Heart right ventricle (tissue), 16 donors: Measurements from ENCODE around the gene RPGRIP1. TPM values are rescaled to one million over a fixed set of nuclear protein-coding genes. Genes with fewer than 3 reads are reported as not detected.

Source experiments
- ATAC-seq, 8 donors: fragments of 200-7000 bp; cut with Tn5 transposase; one replicate each; pipeline ENCODE4 v1.9.1; 2020; ENCODE audit warnings: mild to moderate bottlenecking in 8 of 8, moderate library complexity in 8 of 8, moderate number of reproducible peaks in 1 of 8
- DNase-seq, 2 donors: peaks; one replicate each; pipeline ENCODE4 v3.0.0-alpha.2; 2020
- H3K27ac ChIP-seq, 10 donors: fragments of 200-600 bp; sonication (generic) in 2 of 10; one replicate each; pipeline versions ENCODE4 v1.5.0 to v1.8.0; 2020 to 2022; ENCODE audit warnings: mild to moderate bottlenecking in 3 of 10
- H3K27me3 ChIP-seq, 7 donors: fragments of 200-600 bp; one replicate each; pipeline ENCODE4 v1.8.0; 2021 to 2022; ENCODE audit warnings: mild to moderate bottlenecking in 2 of 7
- H3K36me3 ChIP-seq, 9 donors: fragments of 200-600 bp; sonication (generic) in 1 of 9; one replicate each; pipeline versions ENCODE4 v1.5.0 to v1.8.0; 2020 to 2022; ENCODE audit warnings: mild to moderate bottlenecking in 2 of 9
- H3K4me1 ChIP-seq, 9 donors: fragments of 200-600 bp; sonication (generic) in 1 of 9; one replicate each; pipeline versions ENCODE4 v1.5.0 to v1.8.0; 2020 to 2022; ENCODE audit warnings: mild to moderate bottlenecking in 4 of 9
- H3K4me3 ChIP-seq, 10 donors: fragments of 200-600 bp; sonication (generic) in 2 of 10; one replicate each; pipeline versions ENCODE4 v1.5.0 to v1.8.0; 2020 to 2022; ENCODE audit warnings: mild to moderate bottlenecking in 7 of 10, moderate library complexity in 2 of 10
- H3K9me3 ChIP-seq, 11 donors: fragments of 200-600 bp in 10 of 11; sonication (generic) in 2 of 11; one replicate each; pipeline versions ENCODE4 v1.5.0 to v1.8.0; 2013 to 2022; ENCODE audit warnings: mild to moderate bottlenecking in 2 of 11, control low read depth in 1 of 11, moderate library complexity in 1 of 11
- WGBS, 2 donors: extraction: QIAGEN DNeasy Blood & Tissue Kit; methylation state at CpG; one replicate each; pipeline ENCODE4 v1.1.7; 2013; ENCODE audit warnings: inconsistent platforms in 1 of 2; 5-methylcytosine and 5-hydroxymethylcytosine counted together
- intact Hi-C, 10 donors: fragments of 100-400 bp; cut with DNase I; formaldehyde crosslinking; loops; one replicate each; pipeline versions ENCODE4 v1.11.1 to v1.14.2; 2022
- polyA plus RNA-seq, 2 donors: library from polyadenylated mRNA; stranded (reverse); fragments of 200-250 nt; gene quantifications; one replicate each; pipeline ENCODE4 v1.2.3, GENCODE V29; 2013
- total RNA-seq, 10 donors: library from RNA; stranded (reverse); fragmentation: NEBNext Ultra II Directional in 3 of 10; extraction: Animal tissue kit (Norgen Biotek cat#: 25700) in 3 of 10; gene quantifications; one replicate each; pipeline versions ENCODE4 v1.2.1 to v1.2.4, GENCODE V29; 2021 to 2023
- TF ChIP-seq, protein P1 (sequence below), 9 donors: fragments of 200-600 bp; sonication (generic) in 2 of 9; IDR thresholded peaks; one replicate each; pipeline versions ENCODE4 v1.5.0 to v1.8.0; 2021 to 2022; ENCODE audit warnings: antibody characterized with exemption in 9 of 9, mild to moderate bottlenecking in 5 of 9, moderate library complexity in 1 of 9
- donor health status: Arrhythmogenic right ventricular cardiomyopathy.
- donor health status: ischemic (EF 13 %, LVEDD 7.1; RV severe dilation, severe dysfunction).
- donor health status: healthy with polysubstance abuse.
- donor health status: DM: no; HTN: yes; CAD: no.
- donor health status: DM: no; HTN: no; CAD: no.
- donor health status: ischemic (EF 25% LVEDD 6.9; RV normal size, moderate dysfunction).
- donor health status: ischemic (EF 25% LVEDD 5.7; RV mildly dilated, moderate dysfunction).
- donor health status: healthy.
- donor health status: DM: yes; HTN: yes; CAD: no.
- donor health status: Ischemic cardiomyopathy.
- donor health status: ischemic (EF 35%, LVEDD 5.7; RV mildly dilated, moderate dysfunction).
- donor health status: nonischemic (EF 11% LVEDD 7.7; RV severe dilation, severe dysfunction).
- donor health status: DM: yes; HTN: yes; CAD: no.
- donor health status: PGD.
- donor health status: ischemic (EF 29% LVEDD 5.4; RV normal size, mild dysfunction).
- donor health status: nonischemic (EF 23%, LVEDD 6.1; RV moderate dilation, normal function).

The RPGRIP1 gene
- total and polyA plus RNA-seq, 12 donors, result 0.12 to 0.85 (median 0.34) TPM; not detected in 1

DNA sequence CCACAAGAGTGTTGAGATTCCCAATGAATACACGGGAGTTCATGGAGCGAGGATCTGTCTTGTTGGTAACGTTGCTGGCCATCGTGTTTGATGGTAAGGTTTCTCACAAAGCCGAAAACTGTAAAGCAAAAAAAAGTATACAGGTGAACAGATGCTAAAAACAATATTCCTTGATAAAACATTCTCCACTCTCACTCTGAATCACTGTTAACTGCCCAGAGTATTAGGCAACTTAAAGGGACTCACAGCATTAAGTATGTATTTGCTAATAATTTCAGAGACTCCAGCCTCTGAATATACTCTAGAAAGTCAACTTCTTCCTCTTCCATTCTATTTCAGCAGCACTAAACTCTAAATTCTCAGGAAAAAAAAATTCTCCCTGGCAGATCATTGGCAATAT, 45.8 kb upstream of the RPGRIP1 start:
- H3K27me3 ChIP-seq, result no peaks in the 10 kb centered on the region
- peaks cover 3 to 94% (median 70%) of the 10 kb centered on the region in 9 donors for H3K4me1 ChIP-seq
- H3K9me3 ChIP-seq, result no peaks in the 10 kb centered on the region
- peaks cover 0 to 96% (median 29%) of the 10 kb centered on the region in 9 donors for H3K36me3 ChIP-seq
- TF ChIP-seq, protein P1, sequence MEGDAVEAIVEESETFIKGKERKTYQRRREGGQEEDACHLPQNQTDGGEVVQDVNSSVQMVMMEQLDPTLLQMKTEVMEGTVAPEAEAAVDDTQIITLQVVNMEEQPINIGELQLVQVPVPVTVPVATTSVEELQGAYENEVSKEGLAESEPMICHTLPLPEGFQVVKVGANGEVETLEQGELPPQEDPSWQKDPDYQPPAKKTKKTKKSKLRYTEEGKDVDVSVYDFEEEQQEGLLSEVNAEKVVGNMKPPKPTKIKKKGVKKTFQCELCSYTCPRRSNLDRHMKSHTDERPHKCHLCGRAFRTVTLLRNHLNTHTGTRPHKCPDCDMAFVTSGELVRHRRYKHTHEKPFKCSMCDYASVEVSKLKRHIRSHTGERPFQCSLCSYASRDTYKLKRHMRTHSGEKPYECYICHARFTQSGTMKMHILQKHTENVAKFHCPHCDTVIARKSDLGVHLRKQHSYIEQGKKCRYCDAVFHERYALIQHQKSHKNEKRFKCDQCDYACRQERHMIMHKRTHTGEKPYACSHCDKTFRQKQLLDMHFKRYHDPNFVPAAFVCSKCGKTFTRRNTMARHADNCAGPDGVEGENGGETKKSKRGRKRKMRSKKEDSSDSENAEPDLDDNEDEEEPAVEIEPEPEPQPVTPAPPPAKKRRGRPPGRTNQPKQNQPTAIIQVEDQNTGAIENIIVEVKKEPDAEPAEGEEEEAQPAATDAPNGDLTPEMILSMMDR (IDR thresholded peaks at IDR 0.05), result no peak
- 76 to 85% methylated on average over 5 of the region's 5 CpGs for WGBS, 2 donors
- H3K4me3 ChIP-seq, result no peak overlapping the region
- intact Hi-C loops, result loop anchor here in 1 of 10 donors (10.0 kb wide), 1 partner anchor 151 kb away; the partner anchor contains the start of gene SUPT16H
- no peak for DNase-seq
- no peak for ATAC-seq
- H3K27ac ChIP-seq, result no peak overlapping the region

DNA sequence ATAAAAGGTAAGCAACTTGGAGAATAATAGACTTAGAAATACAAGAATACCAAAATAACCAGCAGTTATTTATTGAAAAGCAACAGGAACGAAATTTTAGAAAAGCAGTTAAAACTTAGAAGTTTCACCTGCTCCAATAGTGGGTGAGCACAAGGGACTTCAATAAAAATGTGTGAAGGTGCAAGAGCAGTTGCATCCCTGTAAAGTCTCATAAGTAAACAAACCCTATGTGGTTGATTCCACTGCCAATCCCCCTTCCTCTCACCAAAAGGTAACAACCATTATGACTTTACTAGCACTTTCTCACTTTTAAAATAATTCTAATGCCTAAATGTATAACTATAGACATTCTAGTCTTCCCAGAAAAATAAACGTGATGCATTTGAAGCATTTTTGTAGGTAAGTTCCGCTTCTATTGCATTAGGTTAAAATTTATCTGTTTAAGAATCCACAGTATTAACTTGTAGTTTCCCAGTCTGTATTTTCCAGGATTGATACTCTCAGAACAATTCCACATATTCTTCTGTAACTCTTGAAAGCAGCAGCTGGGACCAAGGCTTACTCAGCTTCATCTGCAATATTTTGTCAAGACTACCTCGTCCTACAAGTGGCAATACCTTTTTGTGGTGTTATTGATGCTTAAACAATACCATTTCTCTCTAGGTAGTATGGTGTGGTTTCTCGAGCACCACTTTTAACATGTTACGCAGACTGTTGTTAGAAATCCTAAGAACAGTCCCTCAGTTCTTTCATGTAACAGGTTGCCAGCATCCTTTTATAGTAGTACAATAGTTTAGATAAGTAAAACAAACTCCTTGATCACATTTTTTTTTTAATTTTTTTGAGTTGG, 42.7 kb upstream of the RPGRIP1 start:
- intact Hi-C loops, result loop anchor here in 1 of 10 donors (10.0 kb wide), 1 partner anchor 148 kb away; the partner anchor contains the start of gene SUPT16H
- peak in 1 of 8 donors; percentile 8 for ATAC-seq
- 77% methylated on average over 6 of the region's 6 CpGs for WGBS, 2 donors

DNA sequence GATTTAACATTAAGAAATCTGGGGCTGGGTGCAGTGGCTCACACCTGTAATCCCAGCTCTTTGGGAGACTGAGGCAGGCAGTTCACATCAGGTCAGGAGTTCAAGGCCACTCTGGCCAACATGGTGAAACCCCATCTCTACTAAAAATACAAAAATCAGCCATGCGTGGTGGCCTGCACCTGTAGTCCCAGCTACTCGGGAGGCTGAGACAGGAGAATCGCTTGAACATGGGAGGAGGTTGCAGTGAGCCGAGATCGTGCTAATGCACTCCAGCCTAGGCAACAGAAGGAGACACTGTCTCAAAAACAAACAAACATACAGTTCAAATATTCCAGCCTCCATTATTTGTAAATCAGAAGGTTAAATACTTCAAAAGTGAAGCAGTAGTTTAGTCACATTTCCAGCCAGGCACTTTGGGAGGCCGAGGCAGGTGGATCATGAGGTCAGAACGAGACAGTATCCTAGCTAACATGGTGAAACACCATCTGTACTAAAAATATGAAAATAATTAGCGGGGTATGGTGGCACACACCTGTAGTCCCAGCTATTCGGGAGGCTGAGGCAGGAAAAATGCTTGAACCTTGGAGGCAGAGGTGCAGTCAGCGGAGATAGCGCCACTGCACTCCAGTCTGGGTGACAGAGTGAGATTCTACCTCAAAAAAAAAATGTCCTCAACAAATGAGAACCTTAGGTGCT, 40.9 kb upstream of the RPGRIP1 start:
- intact Hi-C loops, result loop anchor here in 1 of 10 donors (10.0 kb wide), 1 partner anchor 146 kb away; the partner anchor contains the start of gene SUPT16H
- H3K9me3 ChIP-seq, result no peaks in the 10 kb centered on the region
- H3K27me3 ChIP-seq, result no peaks in the 10 kb centered on the region
- ATAC-seq (peak in 1 of 8 donors; percentile 36), DNase-seq (no peak)
- TF ChIP-seq, protein P1 (IDR thresholded peaks at IDR 0.05), result no peak
- H3K27ac ChIP-seq, result no peak overlapping the region
- H3K36me3 ChIP-seq, result peaks cover 0 to 86% (median 8%) of the 10 kb centered on the region in 9 donors
- WGBS, 2 donors, result 96 to 97% methylated on average over 11 of the region's 11 CpGs
- peaks cover 8 to 95% (median 66%) of the 10 kb centered on the region in 9 donors for H3K4me1 ChIP-seq
- H3K4me3 ChIP-seq, result no peak overlapping the region

More for the DNA sequence above, 42.7 kb upstream of the RPGRIP1 start:
- H3K4me1 ChIP-seq, result peaks cover 8 to 95% (median 84%) of the 10 kb centered on the region in 9 donors
- TF ChIP-seq, protein P1 (IDR thresholded peaks at IDR 0.05), result no peak
- peaks cover 0 to 86% (median 8%) of the 10 kb centered on the region in 9 donors for H3K36me3 ChIP-seq
- H3K27me3 ChIP-seq, result no peaks in the 10 kb centered on the region
- no peaks in the 10 kb centered on the region for H3K9me3 ChIP-seq
- DNase-seq, result no peak
- H3K4me3 ChIP-seq, result no peak overlapping the region
- no peak overlapping the region for H3K27ac ChIP-seq

DNA sequence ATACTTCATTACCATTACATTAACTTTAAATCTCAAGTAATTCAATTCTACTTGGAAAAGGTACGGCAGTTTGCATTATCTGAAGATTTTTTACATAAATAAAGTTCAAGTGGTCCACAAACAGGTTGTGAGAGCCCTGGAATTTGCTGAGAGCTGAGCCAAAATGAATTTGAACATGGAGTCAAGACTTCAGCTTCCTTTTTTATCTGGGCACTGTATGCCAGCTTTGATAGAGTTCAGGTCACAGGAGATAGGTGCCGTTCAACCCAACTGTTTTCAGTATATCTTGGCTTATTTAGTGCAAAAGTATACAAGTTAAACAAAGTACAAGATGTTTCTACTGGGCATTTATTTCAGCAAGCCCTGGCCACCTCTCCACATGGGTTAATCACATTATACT, 39.5 kb upstream of the RPGRIP1 start:
- Histone ChIP-seq H3K9me3 (no peaks in the 10 kb centered on the region), H3K4me3 (no peak overlapping the region), H3K27me3 (no peaks in the 10 kb centered on the region), H3K36me3 (peaks cover 0 to 88% (median 8%) of the 10 kb centered on the region in 9 donors), H3K27ac (peak overlapping the region in 2 of 10 donors; percentile 16 to 52), H3K4me1 (peaks cover 10 to 86% (median 52%) of the 10 kb centered on the region in 9 donors)
- 36 to 54% methylated on average over 2 of the region's 2 CpGs for WGBS, 2 donors
- no peak for DNase-seq
- TF ChIP-seq, protein P1 (IDR thresholded peaks at IDR 0.05), result no peak
- peak in 3 of 8 donors; percentile 28 to 43 (median 37) for ATAC-seq
- intact Hi-C loops, result loop anchor here in 4 of 10 donors (5.0 to 10.0 kb wide), 2 partner anchors 142 to 144 kb away; partner anchors contain the start of gene SUPT16H (in 4 of the 4)
